H1 (cell line): ENCODE results near the gene ATP9B. TPM values are rescaled to one million over a fixed set of nuclear protein-coding genes. Genes with fewer than 3 reads are reported as not detected.

Experiments
- CTCF ChIA-PET: fragments of 300-600 bp; sonication (Branson Sonifier 250); formaldehyde crosslinking; loops from one replicate; lab custom pipeline; 2021; ENCODE audit not compliant: partially characterized antibody; lab: Charles Lee
- POLR2A ChIA-PET: fragments of 300-600 bp; sonication (Branson Sonifier 250); formaldehyde crosslinking; loops from one replicate; lab custom pipeline; 2021; ENCODE audit warnings: inconsistent platforms; ENCODE audit not compliant: partially characterized antibody; lab: Charles Lee
- DNase-seq, 2 experiments: peaks; one replicate each; pipeline versions ENCODE4 v3.0.0 to v3.0.0-alpha.2; 2010 to 2022; ENCODE audit warnings: low spot score in 2 of 2, low read depth in 1 of 2, mixed read lengths in 1 of 2
- FAIRE-seq: peaks from 2 replicates; lab custom pipeline; 2011; peaks lifted over from hg19 to GRCh38; lab: Jason Lieb, UNC
- H2AFZ ChIP-seq: 2 replicates; pipeline ENCODE4 v1.8.1; 2012; ENCODE audit warnings: low read length, inconsistent platforms
- H2AK5ac ChIP-seq: 2 replicates; pipeline ENCODE4 v1.6.1; 2013; ENCODE audit warnings: low read depth, low read length
- H2BK120ac ChIP-seq: replicated peaks from 2 replicates; pipeline ENCODE3; 2013; ENCODE audit warnings: low read depth, low read length, inconsistent platforms
- H2BK12ac ChIP-seq: 2 replicates; pipeline ENCODE4 v1.6.1; 2013; ENCODE audit warnings: low read depth, low read length
- H2BK15ac ChIP-seq: 2 replicates; pipeline ENCODE4 v1.6.1; 2013; ENCODE audit warnings: low read length
- H2BK20ac ChIP-seq: 2 replicates; pipeline ENCODE4 v1.6.1; 2013; ENCODE audit warnings: low read length
- H2BK5ac ChIP-seq: 2 replicates; pipeline ENCODE4 v1.6.1; 2013; ENCODE audit warnings: low read depth, low read length
- H3K14ac ChIP-seq: 2 replicates; pipeline ENCODE4 v1.6.1; 2013; ENCODE audit warnings: inconsistent platforms; ENCODE audit not compliant: insufficient read length
- H3K18ac ChIP-seq: 2 replicates; pipeline ENCODE4 v1.6.1; 2013; ENCODE audit warnings: low read length; ENCODE audit errors: extremely low read depth
- H3K23ac ChIP-seq: 2 replicates; pipeline ENCODE4 v1.6.1; 2013; ENCODE audit warnings: inconsistent platforms; ENCODE audit not compliant: insufficient read length
- H3K23me2 ChIP-seq: 2 replicates; pipeline ENCODE4 v1.6.1; 2013; ENCODE audit warnings: low read depth, low read length
- H3K27ac ChIP-seq: 2 replicates; pipeline ENCODE4 v1.6.1; 2011; ENCODE audit warnings: low read depth, low read length, inconsistent platforms
- H3K27me3 ChIP-seq, 4 experiments: replicated peaks in 1 of 4; 1 replicate in 1 of 4; 2 replicates in 3 of 4; pipeline versions ENCODE4 v1.6.1 to v1.8.1; 2011 to 2013; ENCODE audit warnings: low read length in 3 of 4, mild to moderate bottlenecking in 3 of 4, inconsistent platforms in 2 of 4, mixed read lengths in 2 of 4, moderate library complexity in 1 of 4; ENCODE audit not compliant: control insufficient read depth in 3 of 4, insufficient read depth in 3 of 4; ENCODE audit errors: extremely low read depth in 1 of 4
- H3K36me3 ChIP-seq, 4 experiments: 2 replicates each; pipeline versions ENCODE4 v1.6.1 to v1.8.1; 2011 to 2013; ENCODE audit warnings: mild to moderate bottlenecking in 4 of 4, low read length in 3 of 4, moderate library complexity in 2 of 4, control low read depth in 1 of 4, inconsistent platforms in 1 of 4; ENCODE audit not compliant: insufficient read depth in 4 of 4, control insufficient read depth in 2 of 4
- H3K4ac ChIP-seq: replicated peaks from 2 replicates; pipeline ENCODE3; 2013; ENCODE audit warnings: low read length, low read depth, mixed read lengths, inconsistent platforms; ENCODE audit not compliant: insufficient read length
- H3K4me1 ChIP-seq, 4 experiments: replicated peaks in 1 of 4; 1 replicate in 1 of 4; 2 replicates in 3 of 4; pipeline versions ENCODE4 v1.6.1 to v1.8.1; 2011 to 2013; ENCODE audit warnings: low read length in 3 of 4, inconsistent platforms in 2 of 4, mixed read lengths in 1 of 4; ENCODE audit not compliant: insufficient read depth in 4 of 4, control insufficient read depth in 3 of 4
- H3K4me2 ChIP-seq, 2 experiments: 2 replicates each; pipeline versions ENCODE4 v1.6.1 to v1.8.1; 2011 to 2013; ENCODE audit warnings: low read depth in 2 of 2, low read length in 2 of 2, control low read depth in 1 of 2, inconsistent platforms in 1 of 2, mild to moderate bottlenecking in 1 of 2; ENCODE audit not compliant: insufficient read depth in 1 of 2
- H3K4me3 ChIP-seq, 4 experiments: fragments of 200-600, 300-600 bp in 1 of 4; sonication (generic), shearing (Covaris generic), sonication (Bioruptor Twin) in 1 of 4; 2 replicates each; pipeline versions ENCODE4 v1.5.1 to v1.8.1; 2011 to 2016; ENCODE audit warnings: low read length in 4 of 4, low read depth in 3 of 4, control low read depth in 2 of 4, inconsistent platforms in 2 of 4, mild to moderate bottlenecking in 2 of 4, mixed read lengths in 1 of 4, moderate library complexity in 1 of 4; ENCODE audit not compliant: insufficient read depth in 2 of 4; ENCODE audit errors: extremely low read depth in 1 of 4
- H3K56ac ChIP-seq: replicated peaks from 2 replicates; pipeline ENCODE3; 2013; ENCODE audit warnings: low read depth, mild to moderate bottlenecking, mixed read lengths, low read length, inconsistent platforms; ENCODE audit not compliant: insufficient read length
- H3K79me1 ChIP-seq: 2 replicates; pipeline ENCODE4 v1.6.1; 2013; ENCODE audit warnings: low read depth, low read length, control low read depth
- H3K79me2 ChIP-seq, 2 experiments: 2 replicates each; pipeline versions ENCODE4 v1.6.1 to v1.8.1; 2012 to 2013; ENCODE audit warnings: low read length in 2 of 2, mild to moderate bottlenecking in 2 of 2, inconsistent platforms in 1 of 2; ENCODE audit not compliant: insufficient read depth in 2 of 2, control insufficient read depth in 1 of 2
- H3K9ac ChIP-seq, 4 experiments: replicated peaks in 1 of 4; 1 replicate in 1 of 4; 2 replicates in 3 of 4; pipeline versions ENCODE4 v1.6.1 to v1.8.1; 2011 to 2013; ENCODE audit warnings: low read depth in 3 of 4, low read length in 3 of 4, control low read depth in 2 of 4, mild to moderate bottlenecking in 2 of 4, moderate library complexity in 2 of 4, inconsistent platforms in 1 of 4; ENCODE audit errors: extremely low read depth in 1 of 4
- H3K9me3 ChIP-seq, 2 experiments: 2 replicates each; pipeline versions ENCODE4 v1.6.1 to v1.8.1; 2012 to 2013; ENCODE audit warnings: mild to moderate bottlenecking in 2 of 2, moderate library complexity in 2 of 2, control low read depth in 1 of 2, inconsistent platforms in 1 of 2, low read depth in 1 of 2, low read length in 1 of 2, mixed read lengths in 1 of 2; ENCODE audit not compliant: insufficient read depth in 2 of 2
- H4K20me1 ChIP-seq, 2 experiments: replicated peaks in 1 of 2; 2 replicates each; pipeline versions ENCODE3 to v1.8.1; 2011 to 2013; ENCODE audit warnings: inconsistent platforms in 2 of 2, low read length in 2 of 2, mild to moderate bottlenecking in 1 of 2; ENCODE audit not compliant: insufficient read depth in 2 of 2, control insufficient read depth in 1 of 2
- H4K5ac ChIP-seq: 2 replicates; pipeline ENCODE4 v1.6.1; 2013; ENCODE audit warnings: low read length, low read depth, mixed read lengths, inconsistent platforms; ENCODE audit not compliant: insufficient read length
- H4K8ac ChIP-seq: 2 replicates; pipeline ENCODE4 v1.8.0; 2013; ENCODE audit warnings: mild to moderate bottlenecking, moderate library complexity, low read length, inconsistent platforms; ENCODE audit not compliant: insufficient read depth; ENCODE audit errors: extremely low read depth
- H4K91ac ChIP-seq: replicated peaks from 2 replicates; pipeline ENCODE3; 2013; ENCODE audit warnings: low read length, mixed read lengths, inconsistent platforms; ENCODE audit not compliant: insufficient read length
- ATF2 ChIP-seq: IDR thresholded peaks from 2 replicates; pipeline ENCODE4 v1.6.1; 2012; ENCODE audit warnings: low read length, inconsistent platforms
- BACH1 ChIP-seq: IDR thresholded peaks from 2 replicates; pipeline ENCODE4 v1.6.1; 2012; ENCODE audit warnings: low read length, improper control_type of control experiment
- SAP30 ChIP-seq: fragments of 300-600 bp; sonication (generic); IDR thresholded peaks from 2 replicates; pipeline ENCODE4 v1.7.1; 2012; ENCODE audit warnings: low read length, moderate library complexity, mild to moderate bottlenecking, inconsistent platforms; ENCODE audit not compliant: insufficient read depth, insufficient replicate concordance
- USF2 ChIP-seq: IDR thresholded peaks from 2 replicates; pipeline ENCODE4 v1.6.1; 2011; ENCODE audit warnings: low read length, improper control_type of control experiment
- ZNF274 ChIP-seq: IDR thresholded peaks from 2 replicates; pipeline ENCODE4 v1.7.0; 2012; ENCODE audit warnings: low read length, borderline replicate concordance; ENCODE audit errors: extremely low read depth
- WGBS, 2 experiments: shearing (Covaris generic) in 1 of 2; methylation state at CpG; one replicate each; pipeline versions ENCODE4 v1.1.6 to v1.1.7; 2013 to 2015; ENCODE audit warnings: low lambda C conversion rate in 2 of 2, mixed read lengths in 2 of 2, inconsistent platforms in 1 of 2, low coverage in 1 of 2, missing lambda C conversion rate in 1 of 2; ENCODE audit not compliant: insufficient replicate concordance in 2 of 2, insufficient coverage in 1 of 2, insufficient read length in 1 of 2; ENCODE audit errors: extremely low coverage in 1 of 2, missing lambda C conversion rate in 1 of 2; 5-methylcytosine and 5-hydroxymethylcytosine counted together
- polyA plus RNA-seq, 7 experiments: library from polyadenylated mRNA; depleted of rRNA in 3 of 7; stranded (reverse) in 5 of 7; unstranded in 2 of 7; fragments of >200 nt in 5 of 7; fragments of 200-250 nt in 2 of 7; gene quantifications; 1 replicate in 5 of 7; 2 replicates in 1 of 7; 4 replicates in 1 of 7; pipeline versions ENCODE4 v1.2.1 to v1.2.3, GENCODE V29; 2011 to 2013; ENCODE audit warnings: missing spikeins in 2 of 7, mixed read lengths in 2 of 7
- total RNA-seq: library from RNA; stranded (reverse); fragmentation: NEBNext Ultra II Directional; extraction: Animal tissue kit (Norgen Biotek cat#: 25700); gene quantifications from 2 replicates; pipeline ENCODE4 v1.2.1, GENCODE V29; 2021

Gene ATP9B
- total and polyA plus RNA-seq, 2 of the 8 experiments (the other 6 are each of a cell fraction or from before 2014, with no cell fraction given) = 15.1 to 21.7 TPM

- H3K23me2 ChIP-seq = peaks cover 10% of the 10 kb centered on the region; the same call in 1 of the 2 replicates
These were observed 341.8 kb downstream of the ATP9B start for GRCh38 chr18:79410731-79411613.

More at GRCh38 chr18:79410731-79411613, 341.8 kb downstream of the ATP9B start:
- Histone ChIP-seq H2AK5ac (no peak overlapping the region), H4K8ac (peak overlapping the region; percentile 83; the same call in 1 of the 2 replicates), H3K4ac (no peak overlapping the region), H2AFZ (no peak overlapping the region), H3K4me3 (no peak overlapping the region), H2BK20ac (no peak overlapping the region), H3K79me1 (0 out of 2 replicates have a peak, but pooled peaks cover 2% of the 10 kb centered on the region), H3K36me3 (peaks cover 0 to 5% (median 0%) of the 10 kb centered on the region in 4 experiments; a peak in 1 of 8 replicates), H2BK15ac (no peak overlapping the region), H2BK120ac (no peak overlapping the region), H2BK5ac (no peak overlapping the region), H4K91ac (no peak overlapping the region), H3K56ac (no peak overlapping the region), H3K9ac (no peak overlapping the region), H3K18ac (no peak overlapping the region), H3K4me1 (peaks cover 0 to 4% (median 0%) of the 10 kb centered on the region in 4 experiments; a peak in 2 of 7 replicates), H3K23ac (no peak overlapping the region), H3K79me2 (no peaks in the 10 kb centered on the region), H3K14ac (no peak overlapping the region), H3K4me2 (no peak overlapping the region), H3K9me3 (no peaks in the 10 kb centered on the region; a peak in 1 of 4 replicates), H2BK12ac (no peak overlapping the region), H4K20me1 (peaks cover 0 to 5% of the 10 kb centered on the region in 2 experiments), H4K5ac (no peak overlapping the region), H3K27ac (no peak overlapping the region), H3K27me3 (peaks cover 0 to 2% (median 0%) of the 10 kb centered on the region in 4 experiments; a peak in 3 of 7 replicates)
- no peak for DNase-seq
- 95% methylated on average over 48 of the region's 84 CpGs; no CpG with 5 or more reads in 1 of the 2 experiments for WGBS, 2 experiments
- FAIRE-seq = no peak
- ChIA-PET POLR2A (no interaction called here), CTCF (interaction anchor here (0.9 kb wide), 1 partner anchor 32 kb away, joined by 3 read pairs; no protein-coding TSS in a partner anchor)
- TF ChIP-seq BACH1 = no peak
- TF ChIP-seq ZNF274 = no peak
- TF ChIP-seq USF2 = no peak
- no peak for TF ChIP-seq ATF2
- no peak for TF ChIP-seq SAP30
